H9 (cell line): Measurements from ENCODE around the gene OAS3. TPM values are rescaled to one million over a fixed set of nuclear protein-coding genes. Genes with fewer than 3 reads are reported as not detected.
"Not testable (repeated sequence)": the region's sequence is repeated elsewhere in the genome, so short reads cannot be mapped to it uniquely, and the experiment has no call there.

Experiments
- DNase-seq: peaks from one replicate; pipeline ENCODE4 v3.0.0-alpha.2; 2017
- H2AFZ ChIP-seq: one replicate; pipeline ENCODE4 v1.6.1; 2013; ENCODE audit warnings: mild to moderate bottlenecking, low read length, control low read depth, moderate library complexity
- H2AK5ac ChIP-seq: 2 replicates; pipeline ENCODE4 v1.6.1; 2013; ENCODE audit warnings: low read length, control low read depth, mixed read lengths; ENCODE audit not compliant: insufficient read length
- H2BK120ac ChIP-seq: one replicate; pipeline ENCODE4 v1.6.1; 2013; ENCODE audit warnings: low read depth, mild to moderate bottlenecking, low read length, control low read depth, inconsistent platforms; ENCODE audit not compliant: poor library complexity, severe bottlenecking
- H2BK12ac ChIP-seq: 2 replicates; pipeline ENCODE4 v1.6.1; 2013; ENCODE audit warnings: low read length, control low read depth, mixed read lengths, low read depth; ENCODE audit not compliant: insufficient read length
- H2BK15ac ChIP-seq: 2 replicates; pipeline ENCODE4 v1.6.1; 2013; ENCODE audit warnings: low read depth, low read length, control low read depth
- H2BK20ac ChIP-seq: one replicate; pipeline ENCODE4 v1.6.1; 2013; ENCODE audit warnings: low read depth, mild to moderate bottlenecking, low read length, control low read depth, inconsistent platforms; ENCODE audit not compliant: poor library complexity, severe bottlenecking
- H2BK5ac ChIP-seq: 2 replicates; pipeline ENCODE4 v1.6.1; 2013; ENCODE audit warnings: low read length, control low read depth, mixed read lengths; ENCODE audit not compliant: insufficient read length
- H3K14ac ChIP-seq: 2 replicates; pipeline ENCODE4 v1.6.1; 2013; ENCODE audit warnings: low read length, control low read depth; ENCODE audit not compliant: insufficient read depth
- H3K18ac ChIP-seq: 2 replicates; pipeline ENCODE4 v1.6.1; 2013; ENCODE audit warnings: low read depth, mild to moderate bottlenecking, mixed read lengths, low read length, control low read depth; ENCODE audit not compliant: insufficient read length
- H3K23ac ChIP-seq: 2 replicates; pipeline ENCODE4 v1.6.1; 2013; ENCODE audit warnings: low read length, control low read depth, mixed read lengths, low read depth; ENCODE audit not compliant: insufficient read length
- H3K23me2 ChIP-seq: 2 replicates; pipeline ENCODE4 v1.6.1; 2013; ENCODE audit warnings: low read depth, mild to moderate bottlenecking, mixed read lengths, low read length, control low read depth; ENCODE audit not compliant: insufficient read length, poor library complexity, severe bottlenecking
- H3K27ac ChIP-seq: 2 replicates; pipeline ENCODE4 v1.5.1; 2013; ENCODE audit warnings: low read length, control low read depth, mixed read lengths, low read depth; ENCODE audit not compliant: insufficient read length
- H3K27me3 ChIP-seq: 2 replicates; pipeline ENCODE4 v1.6.1; 2013; ENCODE audit warnings: low read length, control low read depth, inconsistent platforms; ENCODE audit not compliant: insufficient read depth
- H3K4ac ChIP-seq: 2 replicates; pipeline ENCODE4 v1.6.1; 2013; ENCODE audit warnings: low read depth, mild to moderate bottlenecking, control low read depth, inconsistent platforms, low read length, moderate library complexity
- H3K4me1 ChIP-seq: 2 replicates; pipeline ENCODE4 v1.6.1; 2013; ENCODE audit warnings: low read length, control low read depth, inconsistent platforms; ENCODE audit not compliant: insufficient read depth
- H3K4me2 ChIP-seq: 2 replicates; pipeline ENCODE4 v1.6.1; 2013; ENCODE audit warnings: low read length, control low read depth, mixed read lengths; ENCODE audit not compliant: insufficient read length, insufficient read depth
- H3K56ac ChIP-seq: 2 replicates; pipeline ENCODE4 v1.6.1; 2013; ENCODE audit warnings: low read depth, mild to moderate bottlenecking, mixed read lengths, low read length, control low read depth; ENCODE audit not compliant: insufficient read length
- H3K79me1 ChIP-seq: 2 replicates; pipeline ENCODE4 v1.6.1; 2013; ENCODE audit warnings: low read depth, mild to moderate bottlenecking, moderate library complexity, low read length, control low read depth, inconsistent platforms; ENCODE audit not compliant: insufficient read depth, poor library complexity, severe bottlenecking
- H3K79me2 ChIP-seq: 2 replicates; pipeline ENCODE4 v1.6.1; 2013; ENCODE audit warnings: low read length, control low read depth, inconsistent platforms; ENCODE audit not compliant: insufficient read depth
- H3K9ac ChIP-seq: 2 replicates; pipeline ENCODE4 v1.6.1; 2013; ENCODE audit warnings: low read length, control low read depth, mixed read lengths; ENCODE audit not compliant: insufficient read length; ENCODE audit errors: extremely low read depth
- H3K9me3 ChIP-seq: one replicate; pipeline ENCODE4 v1.6.1; 2013; ENCODE audit warnings: low read depth, low read length, inconsistent platforms; ENCODE audit not compliant: control insufficient read depth
- H3T11ph ChIP-seq: one replicate; pipeline ENCODE4 v1.6.1; 2013; ENCODE audit warnings: mild to moderate bottlenecking, low read length, control low read depth, inconsistent platforms
- H4K20me1 ChIP-seq: one replicate; pipeline ENCODE4 v1.6.1; 2013; ENCODE audit not compliant: control insufficient read depth, insufficient read length, insufficient read depth
- H4K5ac ChIP-seq: 2 replicates; pipeline ENCODE4 v1.6.1; 2013; ENCODE audit warnings: low read depth, mild to moderate bottlenecking, mixed read lengths, low read length, control low read depth; ENCODE audit not compliant: insufficient read length
- H4K8ac ChIP-seq: replicated peaks from 2 replicates; pipeline ENCODE4 v1.6.1; 2013; ENCODE audit warnings: low read length, control low read depth, mixed read lengths, low read depth; ENCODE audit not compliant: insufficient read length
- H4K91ac ChIP-seq: 2 replicates; pipeline ENCODE4 v1.6.1; 2013; ENCODE audit warnings: low read depth, mild to moderate bottlenecking, moderate library complexity, mixed read lengths, low read length, control low read depth; ENCODE audit not compliant: insufficient read length
- H3K27ac Mint-ChIP-seq, 3 experiments: 2 replicates in 2 of 3; 3 replicates in 1 of 3; pipeline ENCODE4 v1.8.0; 2020 to 2021; ENCODE audit warnings: mixed read lengths in 3 of 3, mild to moderate bottlenecking in 1 of 3, moderate library complexity in 1 of 3
- H3K27me3 Mint-ChIP-seq: 2 replicates; pipeline ENCODE4 v1.8.0; 2021; ENCODE audit warnings: low read depth, mild to moderate bottlenecking, moderate library complexity, mixed read lengths
- H3K36me3 Mint-ChIP-seq, 3 experiments: 2 replicates in 2 of 3; 3 replicates in 1 of 3; pipeline ENCODE4 v1.8.0; 2020 to 2021; ENCODE audit warnings: low read depth in 3 of 3, mixed read lengths in 3 of 3; ENCODE audit not compliant: insufficient read depth in 1 of 3
- H3K4me1 Mint-ChIP-seq, 2 experiments: 2 replicates each; pipeline ENCODE4 v1.8.0; 2020; ENCODE audit warnings: mixed read lengths in 2 of 2
- H3K4me3 Mint-ChIP-seq, 2 experiments: 2 replicates in 1 of 2; 3 replicates in 1 of 2; pipeline ENCODE4 v1.8.0; 2020 to 2021; ENCODE audit warnings: mild to moderate bottlenecking in 2 of 2, mixed read lengths in 2 of 2, moderate library complexity in 1 of 2
- H3K9me3 Mint-ChIP-seq, 2 experiments: 2 replicates in 1 of 2; 3 replicates in 1 of 2; pipeline ENCODE4 v1.8.0; 2020; ENCODE audit warnings: mild to moderate bottlenecking in 2 of 2, mixed read lengths in 2 of 2, moderate library complexity in 1 of 2
- CTCF ChIP-seq: fragments of 200-600 bp; sonication (generic); conservative IDR thresholded peaks from 3 replicates; pipeline ENCODE4 v1.8.0; 2021; ENCODE audit warnings: antibody characterized with exemption, mild to moderate bottlenecking
- WGBS: extraction: QIAGEN DNeasy Blood & Tissue Kit; methylation state at CpG from one replicate; pipeline ENCODE4 v1.1.7; 2013; ENCODE audit warnings: missing lambda C conversion rate, low lambda C conversion rate, mixed read lengths; ENCODE audit not compliant: insufficient read length; ENCODE audit errors: extremely low coverage; 5-methylcytosine and 5-hydroxymethylcytosine counted together
- total RNA-seq: library from RNA; stranded (reverse); gene quantifications from 2 replicates; pipeline ENCODE4 v1.2.1, GENCODE V29; 2021

Gene OAS3
- total RNA-seq, 1 experiment from 2014 or later, result 0.81 TPM

- no peak overlapping the region for H3K27ac ChIP-seq
- H4K91ac ChIP-seq, result no peak overlapping the region
- H2AFZ ChIP-seq, result no peak overlapping the region
- Mint-ChIP-seq H3K4me3 (no peak overlapping the region), H3K4me1 (peaks cover 15 to 25% of the 10 kb centered on the region in 2 experiments), H3K27ac (no peak overlapping the region), H3K27me3 (peaks cover 8% of the 10 kb centered on the region), H3K36me3 (peaks cover 0 to 9% (median 2%) of the 10 kb centered on the region in 3 experiments; a peak in 4 of 7 replicates), H3K9me3 (peaks cover 12 to 14% of the 10 kb centered on the region in 2 experiments)
- no peaks in the 10 kb centered on the region for H3K9me3 ChIP-seq
- no peak overlapping the region for H3K56ac ChIP-seq
- no peaks in the 10 kb centered on the region; the same call in 1 of the 2 replicates for H3K79me2 ChIP-seq
- no peak overlapping the region for H2BK20ac ChIP-seq
- H4K5ac ChIP-seq, result no peak overlapping the region
- WGBS, result no CpG with 5 or more reads among the region's 3 CpGs
- DNase-seq, result no peak
- H3K79me1 ChIP-seq, result no peaks in the 10 kb centered on the region
- H3K9ac ChIP-seq, result no peak overlapping the region
- TF ChIP-seq CTCF, result no peak
- H3T11ph ChIP-seq, result no peak overlapping the region
- no peaks in the 10 kb centered on the region; the same call in 1 of the 2 replicates for H3K27me3 ChIP-seq
- H3K23me2 ChIP-seq, result no peaks in the 10 kb centered on the region
- no peak overlapping the region for H2BK12ac ChIP-seq
- no peak overlapping the region for H3K4ac ChIP-seq
- no peak overlapping the region for H4K8ac ChIP-seq
- no peak overlapping the region for H2AK5ac ChIP-seq
- H4K20me1 ChIP-seq, result no peaks in the 10 kb centered on the region
- no peak overlapping the region for H2BK15ac ChIP-seq
- no peaks in the 10 kb centered on the region for H3K4me1 ChIP-seq
- no peak overlapping the region for H2BK5ac ChIP-seq
- H3K18ac ChIP-seq, result no peak overlapping the region
- H3K14ac ChIP-seq, result no peak overlapping the region
- H3K23ac ChIP-seq, result no peak overlapping the region
- H2BK120ac ChIP-seq, result no peak overlapping the region
- H3K4me2 ChIP-seq, result no peak overlapping the region
Observed at GRCh38 chr12:112988224-112988623, 50.0 kb downstream of the OAS3 start.

GRCh38 chr12:112988823-112989385 lies 50.6 kb downstream of the OAS3 start:
- not testable (repeated sequence) for H3K27me3 ChIP-seq
- WGBS, result no CpG with 5 or more reads among the region's 3 CpGs

More at GRCh38 chr12:112988823-112989385, 50.6 kb downstream of the OAS3 start:
- H3K9ac ChIP-seq, H3K14ac ChIP-seq, H3K79me1 ChIP-seq, H4K91ac ChIP-seq, H3K36me3 Mint-ChIP-seq, H3K27ac ChIP-seq, H2BK120ac ChIP-seq, H2BK20ac ChIP-seq, DNase-seq, H3K56ac ChIP-seq, H3K4me3 Mint-ChIP-seq, H3K27ac Mint-ChIP-seq, H3K27me3 Mint-ChIP-seq, H3K4me2 ChIP-seq, H2BK15ac ChIP-seq, H2BK12ac ChIP-seq, H4K5ac ChIP-seq, H3K23me2 ChIP-seq, H3K23ac ChIP-seq, H2AFZ ChIP-seq, H3K18ac ChIP-seq, H4K20me1 ChIP-seq, H4K8ac ChIP-seq, H3K9me3 ChIP-seq, H3K4me1 ChIP-seq, H3T11ph ChIP-seq, H2AK5ac ChIP-seq, H3K4ac ChIP-seq, H3K79me2 ChIP-seq, H2BK5ac ChIP-seq: not testable (repeated sequence)
- Mint-ChIP-seq H3K9me3 (peaks cover 12 to 14% of the 10 kb centered on the region in 2 experiments), H3K4me1 (peaks cover 15 to 25% of the 10 kb centered on the region in 2 experiments)
